Suprapubic skin (tissue), 4 donors: Measurements from ENCODE around the gene PCED1B. TPM values are rescaled to one million over a fixed set of nuclear protein-coding genes. Genes with fewer than 3 reads are reported as not detected.

Experiments used
- DNase-seq, 2 donors: peaks; one replicate each; pipeline ENCODE4 v3.0.0-alpha.2; 2019; ENCODE audit warnings: low spot score in 2 of 2
- H3K27ac ChIP-seq: fragments of 200-600 bp; sonication (generic); one replicate; pipeline ENCODE4 v1.5.1; 2019
- H3K27me3 ChIP-seq: fragments of 200-600 bp; sonication (generic); one replicate; pipeline ENCODE4 v1.5.1; 2019
- H3K36me3 ChIP-seq: fragments of 200-600 bp; sonication (generic); one replicate; pipeline ENCODE4 v1.5.1; 2019
- H3K4me1 ChIP-seq: fragments of 200-600 bp; sonication (generic); one replicate; pipeline ENCODE4 v1.5.1; 2019
- H3K4me3 ChIP-seq: fragments of 200-600 bp; sonication (generic); one replicate; pipeline ENCODE4 v1.5.1; 2019; ENCODE audit warnings: mild to moderate bottlenecking
- H3K9me3 ChIP-seq: fragments of 200-600 bp; sonication (generic); one replicate; pipeline ENCODE4 v1.5.1; 2019
- EP300 ChIP-seq: sonication (generic); formaldehyde crosslinking; IDR thresholded peaks from one replicate; pipeline ENCODE4 v1.6.1; 2017; ENCODE audit warnings: antibody characterized with exemption
- POLR2A ChIP-seq, 2 donors: fragments of 450-650 bp; IDR thresholded peaks; one replicate each; pipeline ENCODE4 v1.6.1; 2017; ENCODE audit warnings: antibody characterized with exemption in 2 of 2, mild to moderate bottlenecking in 2 of 2, moderate library complexity in 2 of 2
- POLR2AphosphoS5 ChIP-seq, 3 donors: sonication (generic); formaldehyde crosslinking; IDR thresholded peaks; one replicate each; pipeline ENCODE4 v1.6.1; 2017; ENCODE audit warnings: antibody characterized with exemption in 3 of 3
- whole genome bisulfite sequencing: methylation state at CpG from one replicate; pipeline ENCODE4 v1.1.5; 2018; 5-methylcytosine and 5-hydroxymethylcytosine counted together
- total RNA-seq, 4 donors: library from RNA; depleted of rRNA; stranded (reverse); fragments of >200 nt; gene quantifications; one replicate each; pipeline ENCODE4 v1.1.0, GENCODE V29; 2016
- TF ChIP-seq, protein P1 (sequence below), 2 donors: fragments of 200-600 bp in 1 of 2; fragments of 450-650 bp in 1 of 2; sonication (generic) in 1 of 2; IDR thresholded peaks; one replicate each; pipeline ENCODE4 v1.5.1; 2016 to 2019; ENCODE audit warnings: antibody characterized with exemption in 2 of 2, mild to moderate bottlenecking in 1 of 2, moderate library complexity in 1 of 2

Gene PCED1B
- total RNA-seq, 4 donors from 2014 or later: 0.65 to 5.1 TPM; not detected in 2

DNA sequence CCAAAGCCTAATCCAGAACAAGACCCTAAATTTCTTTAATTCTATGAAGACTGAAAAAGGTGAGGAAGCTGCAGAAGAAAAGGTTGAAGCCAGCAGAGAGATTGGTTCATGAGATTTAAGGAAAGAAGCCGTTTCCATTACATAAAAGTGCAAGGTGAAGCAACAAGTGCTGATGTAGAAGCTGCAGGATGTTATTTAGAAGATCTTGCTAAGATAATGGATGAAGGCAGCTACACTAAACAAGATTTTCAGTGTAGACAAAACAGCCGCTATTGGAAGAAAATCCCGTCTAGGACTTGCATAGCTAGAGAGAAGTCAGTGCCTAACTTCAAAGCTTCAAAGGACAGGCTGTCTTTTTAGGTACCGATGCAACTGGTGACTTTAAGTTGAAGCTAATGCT, 65.8 kb downstream of the PCED1B start:
- peaks cover 3% of the 10 kb centered on the region for H3K9me3 ChIP-seq
- no peak for TF ChIP-seq POLR2AphosphoS5 (IDR thresholded peaks at IDR 0.05)
- TF ChIP-seq EP300: no peak
- TF ChIP-seq POLR2A (IDR thresholded peaks at IDR 0.05): no peak
- TF ChIP-seq, protein P1, sequence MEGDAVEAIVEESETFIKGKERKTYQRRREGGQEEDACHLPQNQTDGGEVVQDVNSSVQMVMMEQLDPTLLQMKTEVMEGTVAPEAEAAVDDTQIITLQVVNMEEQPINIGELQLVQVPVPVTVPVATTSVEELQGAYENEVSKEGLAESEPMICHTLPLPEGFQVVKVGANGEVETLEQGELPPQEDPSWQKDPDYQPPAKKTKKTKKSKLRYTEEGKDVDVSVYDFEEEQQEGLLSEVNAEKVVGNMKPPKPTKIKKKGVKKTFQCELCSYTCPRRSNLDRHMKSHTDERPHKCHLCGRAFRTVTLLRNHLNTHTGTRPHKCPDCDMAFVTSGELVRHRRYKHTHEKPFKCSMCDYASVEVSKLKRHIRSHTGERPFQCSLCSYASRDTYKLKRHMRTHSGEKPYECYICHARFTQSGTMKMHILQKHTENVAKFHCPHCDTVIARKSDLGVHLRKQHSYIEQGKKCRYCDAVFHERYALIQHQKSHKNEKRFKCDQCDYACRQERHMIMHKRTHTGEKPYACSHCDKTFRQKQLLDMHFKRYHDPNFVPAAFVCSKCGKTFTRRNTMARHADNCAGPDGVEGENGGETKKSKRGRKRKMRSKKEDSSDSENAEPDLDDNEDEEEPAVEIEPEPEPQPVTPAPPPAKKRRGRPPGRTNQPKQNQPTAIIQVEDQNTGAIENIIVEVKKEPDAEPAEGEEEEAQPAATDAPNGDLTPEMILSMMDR (IDR thresholded peaks at IDR 0.05): no peak
- no peak overlapping the region for H3K27ac ChIP-seq
- DNase-seq: no peak
- no peaks in the 10 kb centered on the region for H3K36me3 ChIP-seq
- no peaks in the 10 kb centered on the region for H3K4me1 ChIP-seq
- H3K27me3 ChIP-seq: no peaks in the 10 kb centered on the region
- WGBS: 91% methylated on average over 4 of the region's 4 CpGs
- no peak overlapping the region for H3K4me3 ChIP-seq

DNA sequence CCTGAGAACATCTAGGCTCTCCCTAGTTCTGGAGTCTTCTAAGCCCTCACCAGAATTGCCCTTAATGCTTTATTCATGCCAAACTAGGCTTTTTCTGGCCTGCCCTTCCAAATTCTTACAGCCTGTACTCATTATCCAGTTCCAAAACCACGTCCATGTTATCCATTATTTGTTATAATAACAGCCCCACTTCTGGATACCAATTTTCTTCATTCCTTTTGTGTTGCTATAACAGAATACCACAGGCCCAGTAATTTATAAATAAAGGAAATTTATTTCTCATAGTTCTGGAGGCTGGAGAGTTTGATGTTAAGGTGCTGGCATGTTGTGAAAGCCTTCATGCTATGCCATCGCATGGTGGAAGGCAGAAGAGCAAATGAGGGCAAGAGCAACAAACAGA, 68.3 kb downstream of the PCED1B start:
- H3K4me3 ChIP-seq: no peak overlapping the region
- DNase-seq: no peak
- H3K4me1 ChIP-seq: no peaks in the 10 kb centered on the region
- H3K27me3 ChIP-seq: no peaks in the 10 kb centered on the region
- H3K27ac ChIP-seq: no peak overlapping the region
- TF ChIP-seq POLR2AphosphoS5 (IDR thresholded peaks at IDR 0.05): no peak
- TF ChIP-seq EP300: no peak
- TF ChIP-seq POLR2A (IDR thresholded peaks at IDR 0.05): no peak
- TF ChIP-seq, protein P1 (IDR thresholded peaks at IDR 0.05): no peak
- WGBS: 77% methylated on average over 2 of the region's 2 CpGs
- H3K36me3 ChIP-seq: no peaks in the 10 kb centered on the region
- peaks cover 3% of the 10 kb centered on the region for H3K9me3 ChIP-seq

DNA sequence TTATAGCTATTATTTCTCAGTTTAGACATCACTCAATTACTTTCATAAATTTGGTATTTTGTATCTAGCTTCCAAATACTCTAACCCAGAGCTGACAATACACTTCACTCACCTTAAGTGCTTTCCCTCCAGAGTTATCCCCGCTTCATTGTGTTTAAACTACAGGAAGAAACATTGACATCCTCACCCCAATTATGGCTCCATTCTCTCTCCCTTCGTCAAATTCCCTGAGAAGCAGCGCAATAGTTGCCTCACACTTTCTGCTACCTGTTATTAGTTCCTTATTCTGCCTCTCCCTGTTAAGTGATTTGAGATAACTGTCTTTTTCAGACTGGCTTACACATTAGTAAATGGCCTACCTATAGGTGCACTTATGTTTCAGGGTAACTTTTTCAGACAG, 69.7 kb downstream of the PCED1B start:
- Histone ChIP-seq H3K4me1 (no peaks in the 10 kb centered on the region), H3K27me3 (no peaks in the 10 kb centered on the region), H3K36me3 (no peaks in the 10 kb centered on the region), H3K4me3 (no peak overlapping the region), H3K9me3 (no peaks in the 10 kb centered on the region), H3K27ac (no peak overlapping the region)
- DNase-seq: no peak
- 76% methylated on average over 3 of the region's 3 CpGs for WGBS
- TF ChIP-seq POLR2AphosphoS5 (IDR thresholded peaks at IDR 0.05) (no peak), EP300 (no peak), POLR2A (IDR thresholded peaks at IDR 0.05) (no peak)
- TF ChIP-seq, protein P1 (IDR thresholded peaks at IDR 0.05): no peak

DNA sequence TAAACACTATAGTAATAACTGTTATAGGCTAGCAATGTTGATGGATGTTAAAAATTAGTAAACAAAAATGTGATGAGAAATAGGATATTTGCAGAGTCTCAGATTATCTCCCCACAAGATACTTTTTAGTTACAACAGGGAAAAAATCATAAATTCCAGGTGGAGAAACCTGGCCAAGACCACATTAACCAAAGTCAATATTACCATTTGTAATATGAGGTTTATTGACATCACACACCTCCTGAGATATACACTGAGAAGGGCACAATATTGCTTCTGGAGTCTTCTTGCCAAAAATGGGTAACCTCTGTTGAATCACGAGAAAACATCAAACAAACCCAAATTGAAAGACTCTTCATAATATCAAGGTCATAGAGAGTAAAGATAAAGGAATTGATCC, 72.7 kb downstream of the PCED1B start:
- H3K36me3 ChIP-seq: no peaks in the 10 kb centered on the region
- TF ChIP-seq POLR2A (IDR thresholded peaks at IDR 0.05): no peak
- TF ChIP-seq POLR2AphosphoS5 (IDR thresholded peaks at IDR 0.05): no peak
- TF ChIP-seq, protein P1 (IDR thresholded peaks at IDR 0.05): no peak
- no peak for TF ChIP-seq EP300
- 100% methylated on average over 1 of the region's 1 CpG for WGBS
- no peak overlapping the region for H3K27ac ChIP-seq
- no peak overlapping the region for H3K4me3 ChIP-seq
- no peaks in the 10 kb centered on the region for H3K27me3 ChIP-seq
- no peak for DNase-seq
- H3K4me1 ChIP-seq: peaks cover 10% of the 10 kb centered on the region
- no peaks in the 10 kb centered on the region for H3K9me3 ChIP-seq

DNA sequence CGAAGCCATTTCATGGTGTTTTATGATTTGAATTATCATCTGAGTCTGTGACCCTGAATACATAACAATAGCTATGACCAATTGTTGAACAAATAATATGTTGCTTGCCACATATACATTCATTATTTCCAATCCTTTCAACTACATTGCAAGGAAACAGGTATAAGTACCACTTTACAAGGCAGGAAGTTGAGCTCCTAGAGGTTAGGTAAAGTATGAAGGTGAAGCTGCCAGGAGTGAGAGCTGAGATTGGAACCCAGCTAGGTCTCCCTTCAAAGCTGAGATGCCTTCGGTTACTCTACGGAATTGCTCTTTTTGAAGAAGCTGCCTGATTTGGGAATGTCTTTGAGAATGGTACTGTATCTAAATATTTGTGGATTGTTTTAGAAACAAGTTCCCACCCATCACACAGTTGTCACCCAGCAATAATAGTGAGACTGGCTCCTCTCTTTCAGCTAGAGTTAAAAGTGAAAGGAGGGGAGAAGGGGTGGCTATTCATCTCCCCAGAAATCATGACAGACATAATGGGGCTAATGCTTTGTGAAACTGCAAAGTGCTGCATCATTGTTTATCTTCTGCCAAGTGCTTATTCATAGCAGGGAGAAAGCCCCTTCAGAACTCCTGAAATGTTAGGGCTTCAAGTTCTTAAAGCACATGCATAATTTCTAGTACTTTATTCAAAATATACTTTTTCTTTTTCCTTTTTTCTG, 76.2 kb downstream of the PCED1B start:
- TF ChIP-seq EP300 (no peak), POLR2AphosphoS5 (IDR thresholded peaks at IDR 0.05) (no peak)
- TF ChIP-seq, protein P1 (IDR thresholded peaks at IDR 0.05): no peak
- Histone ChIP-seq H3K9me3 (no peaks in the 10 kb centered on the region), H3K27ac (no peak overlapping the region), H3K36me3 (no peaks in the 10 kb centered on the region), H3K4me3 (no peak overlapping the region), H3K27me3 (no peaks in the 10 kb centered on the region), H3K4me1 (peaks cover 10% of the 10 kb centered on the region)
- WGBS: 73% methylated on average over 3 of the region's 3 CpGs
- no peak for DNase-seq
